Cortex of kidney (tissue), 1 donor: ENCODE results near the gene STXBP3.

ENCODE experiments used
- DNase-seq: peaks from one replicate; lab custom pipeline; 2025; lab: John Stamatoyannopoulos, UW

STXBP3 gene

DNA sequence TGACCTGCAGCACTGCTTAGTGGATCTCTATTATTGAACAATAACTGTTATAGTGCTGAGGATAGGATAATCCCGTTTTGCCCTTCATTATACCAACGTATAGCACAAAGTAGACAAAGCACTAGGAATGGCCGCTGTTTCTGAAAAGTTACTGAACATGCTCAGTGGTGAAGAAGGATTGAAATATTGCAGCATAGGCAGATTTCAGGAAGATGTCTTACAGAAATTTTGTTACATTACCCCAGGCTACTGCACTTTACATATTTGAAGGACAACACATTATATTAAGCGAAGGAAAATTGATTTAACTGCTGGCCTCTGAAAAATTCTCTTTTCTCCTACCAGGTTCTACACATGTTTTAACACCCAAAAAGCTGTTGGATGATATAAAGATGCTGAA lies 62.0 kb downstream of the STXBP3 start:
- DNase-seq = no peak

DNA sequence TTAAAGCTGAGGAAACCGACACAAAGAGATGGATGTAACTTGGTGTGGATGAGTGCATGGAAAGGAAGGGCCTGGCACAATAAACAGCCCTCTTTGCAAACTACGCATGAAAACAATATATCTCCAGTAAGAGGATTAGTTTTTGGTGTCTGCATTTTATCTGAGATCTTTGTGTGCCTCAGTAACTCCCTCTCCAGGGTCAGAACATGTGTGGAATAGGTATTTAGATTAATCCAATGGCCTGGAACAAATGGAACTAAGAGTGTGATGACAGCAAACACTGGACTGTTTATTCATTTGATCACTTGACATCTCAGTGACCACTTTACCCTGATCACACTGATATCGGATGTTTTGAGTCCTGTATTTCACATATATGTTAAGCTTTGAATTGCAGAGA lies 65.1 kb downstream of the STXBP3 start:
- no peak for DNase-seq

DNA sequence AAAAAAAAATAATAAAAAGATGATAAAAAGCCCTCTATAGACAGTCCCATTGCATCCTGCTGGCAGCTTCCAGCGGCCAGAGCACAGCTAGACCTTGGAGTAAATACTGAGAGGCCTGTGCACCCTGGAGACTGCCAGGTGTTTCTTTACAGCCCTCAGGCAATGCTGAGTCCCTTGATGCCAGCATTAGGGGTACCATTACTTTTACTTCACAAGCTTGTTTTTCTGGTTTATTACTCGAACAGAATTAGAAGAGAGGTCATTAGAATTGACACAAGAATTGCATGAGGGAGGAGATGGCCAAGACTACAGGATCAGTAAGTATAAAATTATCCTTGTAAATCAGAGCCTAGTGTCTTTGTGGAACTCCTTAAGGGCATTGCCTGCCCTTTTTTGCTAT lies 66.9 kb downstream of the STXBP3 start:
- no peak for DNase-seq

DNA sequence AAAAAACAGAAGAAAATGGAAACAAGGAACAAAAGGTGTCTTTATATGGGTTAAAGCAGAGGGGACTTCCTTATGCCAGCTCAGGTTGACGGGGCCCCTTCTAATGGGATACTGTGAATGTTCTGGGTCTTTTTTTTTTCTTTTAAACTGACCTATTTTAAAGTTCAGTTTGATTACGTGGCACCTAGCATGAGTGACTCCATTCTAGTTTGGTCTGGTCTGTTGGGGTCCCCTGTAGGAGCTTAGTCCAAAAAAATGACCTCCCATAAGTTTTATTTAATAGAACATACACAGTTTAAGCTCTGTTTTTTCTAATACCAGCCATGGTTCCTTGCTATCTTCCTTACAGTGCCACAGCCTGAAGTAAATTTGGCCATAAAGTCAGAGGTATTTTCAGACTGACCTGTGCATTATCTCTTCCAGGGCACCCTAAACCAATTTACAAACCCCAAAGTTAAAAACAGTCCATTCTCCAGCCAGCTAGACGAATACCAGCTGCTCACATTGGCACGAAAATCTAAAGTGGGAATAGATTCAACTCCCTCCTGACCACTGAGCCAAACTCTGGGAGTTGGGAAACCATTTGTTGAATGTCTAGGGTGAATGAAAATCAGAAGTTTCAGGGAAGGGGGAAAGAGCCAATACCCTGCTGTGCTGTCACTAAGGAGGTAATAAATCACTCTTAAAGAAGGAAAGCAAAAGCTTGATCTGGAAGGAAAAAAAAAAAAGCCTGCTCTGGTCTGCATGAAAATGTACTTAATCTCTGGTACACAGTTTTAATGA lies 68.1 kb downstream of the STXBP3 start:
- no peak for DNase-seq

DNA sequence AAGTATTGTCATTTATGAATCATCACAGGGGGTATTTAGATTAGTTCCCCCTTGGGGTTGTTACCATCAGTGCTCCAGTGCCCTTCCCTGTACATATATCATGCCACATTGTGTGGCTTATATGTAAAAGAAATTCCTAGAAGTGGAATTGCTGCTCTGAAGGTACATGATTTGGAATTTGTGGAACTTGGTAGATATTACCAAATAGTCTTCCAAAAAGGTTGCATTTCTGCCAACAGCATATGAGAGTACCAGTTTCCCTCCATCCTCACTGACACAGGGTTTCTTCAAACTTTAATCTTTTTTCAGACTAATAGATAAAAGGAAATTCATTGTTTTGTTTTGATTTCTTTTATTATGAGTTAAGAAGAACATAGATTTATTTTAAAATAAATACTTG lies 69.1 kb downstream of the STXBP3 start:
- DNase-seq = no peak

DNA sequence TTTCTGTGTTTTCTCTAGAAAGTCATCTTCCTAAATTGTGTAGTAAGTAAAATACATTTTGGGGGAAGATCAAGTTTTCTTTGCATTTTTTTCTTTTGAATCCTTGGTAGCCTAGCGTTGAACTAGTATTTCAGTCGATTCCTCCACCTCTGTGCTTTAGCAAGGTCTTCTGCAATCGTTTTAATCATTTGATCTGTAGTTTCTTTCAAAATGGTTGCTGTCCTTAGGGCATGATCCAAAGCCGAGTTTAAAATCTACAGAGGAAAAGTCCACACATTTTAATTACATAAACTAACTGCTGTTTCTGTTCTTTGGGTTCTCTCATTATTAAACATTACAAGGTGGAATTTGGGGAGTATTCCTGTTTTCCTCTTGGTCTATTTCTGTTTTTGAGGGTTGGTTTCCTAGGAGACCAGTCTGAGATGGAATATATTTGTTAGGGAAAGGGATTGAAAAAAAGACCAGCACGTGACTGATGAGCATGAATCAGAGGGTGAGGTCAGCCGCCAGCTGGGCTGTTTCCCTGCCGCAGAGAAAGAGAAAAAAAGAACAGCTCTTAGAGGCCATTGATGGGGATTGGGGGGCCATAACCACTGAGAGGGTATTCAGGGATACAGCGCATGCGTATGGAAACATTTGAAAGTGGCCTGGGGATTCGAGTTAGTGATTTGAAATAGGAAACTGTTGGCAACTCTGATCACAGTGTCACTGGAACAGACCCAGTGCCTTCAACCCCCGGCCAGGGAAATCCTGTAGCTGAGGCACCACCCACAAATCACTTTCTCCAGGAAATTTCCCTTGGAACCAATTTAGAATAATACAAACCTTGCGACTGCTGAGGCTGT lies 69.8 kb downstream of the STXBP3 start:
- no peak for DNase-seq

DNA sequence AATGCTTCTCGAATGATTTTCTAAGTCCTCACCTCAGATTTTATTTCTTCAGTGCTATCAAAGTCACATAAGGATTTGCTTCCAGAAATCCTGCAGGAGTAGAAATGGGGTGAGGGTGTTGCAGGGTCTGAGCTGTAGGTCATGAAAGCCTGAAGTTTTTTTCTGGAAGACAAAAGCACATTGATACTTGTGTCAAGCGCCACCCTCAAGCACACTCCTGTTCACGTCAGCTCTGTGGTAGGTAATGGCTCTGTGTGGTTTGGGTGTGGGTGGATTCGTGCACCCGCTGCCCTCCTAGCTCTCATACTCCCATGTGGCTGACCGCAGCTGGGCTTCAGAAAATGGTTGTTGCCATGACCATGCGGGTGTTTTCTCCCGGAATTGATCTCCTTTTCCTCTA lies 70.5 kb downstream of the STXBP3 start:
- DNase-seq = no peak

DNA sequence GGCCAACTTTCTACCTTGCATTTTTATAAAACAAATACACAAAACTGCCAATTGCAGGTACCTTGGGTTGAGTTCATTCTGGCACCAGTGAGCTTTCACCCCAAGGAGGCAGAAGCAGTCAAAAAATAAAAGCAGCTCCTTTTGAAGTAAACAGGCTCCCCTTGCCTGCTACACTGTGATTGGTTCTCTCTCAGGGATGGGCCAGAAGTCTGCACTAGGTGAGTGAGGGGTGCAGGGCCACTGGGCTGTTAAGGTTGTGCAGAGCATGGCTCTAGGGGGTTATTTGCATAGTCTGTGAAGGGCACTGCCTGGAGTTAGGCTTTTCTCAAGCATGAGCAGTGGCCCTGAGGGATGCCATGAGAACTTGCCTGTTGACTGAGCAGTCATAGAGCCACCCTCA lies 71.3 kb downstream of the STXBP3 start:
- DNase-seq = no peak

DNA sequence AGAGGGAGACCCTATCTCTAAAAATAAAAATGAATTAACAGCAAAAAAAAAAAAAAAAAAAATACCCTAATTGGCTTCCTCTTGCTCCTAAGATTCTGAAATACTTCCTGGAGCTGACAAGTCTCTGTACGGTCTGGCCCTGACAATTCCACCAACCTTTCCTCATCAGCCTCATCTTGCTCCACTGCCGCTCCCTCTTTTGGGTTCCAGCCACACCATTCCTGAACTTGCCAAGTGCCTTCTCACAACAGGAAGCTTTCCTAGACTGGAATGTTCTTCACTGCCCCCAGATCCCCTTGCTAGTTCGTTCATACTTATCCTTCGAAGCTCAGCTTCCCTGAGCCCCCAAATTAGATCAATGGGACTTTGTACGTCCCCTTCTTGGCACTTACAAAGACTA lies 73.4 kb downstream of the STXBP3 start:
- DNase-seq = no peak

DNA sequence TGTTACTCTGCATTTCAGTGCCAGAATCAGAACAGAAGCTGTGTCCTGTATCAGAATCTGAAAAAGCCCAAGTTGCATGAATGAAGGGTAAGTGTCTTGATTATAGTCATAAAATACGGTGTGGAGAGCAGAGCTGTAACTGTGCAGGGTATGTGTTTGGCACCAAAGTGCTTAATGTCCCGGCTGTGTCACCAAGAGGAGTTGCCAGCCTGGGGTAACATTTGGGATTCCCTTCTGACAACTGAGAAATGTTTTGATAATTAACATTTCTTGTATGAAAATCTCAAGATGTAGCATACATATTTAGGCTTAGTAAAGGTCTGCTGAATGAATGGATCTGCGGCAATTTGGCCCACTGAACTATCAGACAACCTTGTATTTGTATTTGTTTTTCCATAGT lies 77.2 kb downstream of the STXBP3 start:
- no peak for DNase-seq

DNA sequence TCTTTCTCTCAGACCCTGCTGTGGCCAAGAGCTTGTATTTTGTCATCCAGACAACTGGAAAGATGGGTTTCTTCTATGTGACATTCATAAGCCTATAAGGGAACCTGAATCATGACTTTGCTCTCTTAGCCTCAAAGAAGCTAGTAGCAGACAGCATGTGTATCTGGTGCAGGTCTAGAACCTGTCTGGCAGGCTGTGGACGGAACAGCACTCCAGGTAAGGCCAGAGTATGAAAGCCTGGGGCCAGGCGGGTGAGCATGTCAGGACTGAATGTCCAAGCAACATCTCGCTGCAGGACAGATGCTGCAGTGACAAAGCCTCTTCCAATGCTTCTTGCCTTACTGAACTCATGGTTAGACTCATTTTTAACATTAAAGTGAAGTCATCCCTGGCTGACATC lies 77.6 kb downstream of the STXBP3 start:
- DNase-seq = no peak

DNA sequence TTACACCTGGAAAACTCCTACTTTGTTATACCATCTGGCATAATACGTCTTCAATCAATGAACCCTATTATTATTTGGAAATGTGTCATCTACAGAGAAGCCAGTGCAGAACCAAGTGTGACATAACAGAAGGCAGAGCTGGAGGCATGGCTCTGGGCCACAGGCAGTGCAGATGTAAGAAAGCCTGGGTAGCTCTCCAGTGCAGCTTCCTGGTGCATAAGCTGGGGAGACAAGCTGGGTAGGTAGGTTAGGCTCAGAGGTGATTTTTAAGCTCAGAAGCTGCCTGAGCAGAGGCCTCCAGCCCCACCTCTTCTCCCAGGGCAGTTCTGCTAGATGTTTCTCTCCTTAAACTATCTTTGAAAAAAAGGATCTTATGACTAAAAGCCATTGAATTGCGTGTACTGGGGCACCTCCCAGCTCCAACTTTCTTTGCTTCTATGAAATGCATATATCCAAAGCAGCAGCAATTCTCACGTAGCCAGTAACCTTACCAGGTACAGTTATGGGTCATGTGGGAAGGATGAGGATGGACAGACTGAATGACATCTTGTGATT lies 79.7 kb downstream of the STXBP3 start:
- no peak for DNase-seq

DNA sequence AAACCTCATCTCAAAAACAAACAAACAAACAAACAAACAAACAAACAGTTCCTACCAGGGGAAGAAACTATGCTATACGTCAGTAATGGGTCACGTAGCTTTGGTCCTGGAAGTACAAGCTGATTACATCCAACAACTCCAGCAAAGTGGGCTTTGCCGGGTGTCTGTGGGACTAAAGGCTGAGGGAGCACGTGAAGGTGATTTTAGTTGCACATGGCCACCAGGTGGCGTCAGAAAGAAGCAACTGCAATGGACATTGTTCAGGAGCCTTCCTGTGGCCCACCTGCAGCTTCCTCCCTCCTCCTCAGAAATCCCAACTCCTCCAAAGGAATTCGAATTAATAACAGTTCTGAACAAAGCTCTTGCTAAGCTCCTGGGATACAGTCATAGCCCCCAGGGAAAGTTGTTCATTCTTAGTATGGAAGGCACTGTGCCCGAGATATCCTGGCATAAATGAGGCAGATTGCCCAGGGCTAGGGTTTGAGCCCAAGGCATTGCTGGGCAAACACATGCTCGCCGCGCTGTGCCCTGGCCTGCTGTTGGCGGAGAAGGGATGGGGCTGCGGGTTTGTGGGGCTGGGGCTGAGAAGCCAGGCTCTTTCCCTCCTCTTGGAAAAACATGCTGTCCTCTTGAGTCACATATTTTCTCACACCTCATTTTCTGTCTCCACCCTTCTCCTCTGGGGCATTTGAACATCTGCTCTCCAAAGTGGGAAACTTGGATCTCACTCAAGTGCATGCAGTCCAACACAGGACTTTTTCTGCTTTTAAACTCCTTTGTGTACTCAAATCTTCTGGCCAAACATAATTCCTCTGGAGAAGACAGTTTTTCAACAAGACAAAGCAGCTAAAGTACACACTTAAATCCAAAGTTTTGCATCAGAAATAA lies 81.8 kb downstream of the STXBP3 start:
- DNase-seq = no peak

DNA sequence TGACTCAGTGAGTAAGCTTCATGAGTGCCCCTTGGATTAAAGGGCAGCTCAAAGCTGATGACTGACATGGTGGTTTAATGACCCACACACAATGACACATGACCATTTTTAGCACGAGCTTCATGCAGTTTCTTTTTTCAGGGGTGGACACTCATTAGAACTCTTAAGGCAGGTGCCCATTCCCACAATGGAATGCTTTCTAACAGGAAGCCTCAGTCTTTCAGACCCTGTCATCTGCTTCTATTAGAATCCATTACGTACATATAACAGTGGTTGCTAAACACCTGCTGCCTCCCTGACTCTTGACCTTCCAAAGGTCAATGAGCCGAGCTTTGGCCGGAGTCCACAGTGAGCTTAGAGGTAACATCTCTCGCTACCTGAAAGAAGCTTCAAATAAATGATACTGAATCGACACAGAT lies 83.0 kb downstream of the STXBP3 start:
- no peak for DNase-seq

DNA sequence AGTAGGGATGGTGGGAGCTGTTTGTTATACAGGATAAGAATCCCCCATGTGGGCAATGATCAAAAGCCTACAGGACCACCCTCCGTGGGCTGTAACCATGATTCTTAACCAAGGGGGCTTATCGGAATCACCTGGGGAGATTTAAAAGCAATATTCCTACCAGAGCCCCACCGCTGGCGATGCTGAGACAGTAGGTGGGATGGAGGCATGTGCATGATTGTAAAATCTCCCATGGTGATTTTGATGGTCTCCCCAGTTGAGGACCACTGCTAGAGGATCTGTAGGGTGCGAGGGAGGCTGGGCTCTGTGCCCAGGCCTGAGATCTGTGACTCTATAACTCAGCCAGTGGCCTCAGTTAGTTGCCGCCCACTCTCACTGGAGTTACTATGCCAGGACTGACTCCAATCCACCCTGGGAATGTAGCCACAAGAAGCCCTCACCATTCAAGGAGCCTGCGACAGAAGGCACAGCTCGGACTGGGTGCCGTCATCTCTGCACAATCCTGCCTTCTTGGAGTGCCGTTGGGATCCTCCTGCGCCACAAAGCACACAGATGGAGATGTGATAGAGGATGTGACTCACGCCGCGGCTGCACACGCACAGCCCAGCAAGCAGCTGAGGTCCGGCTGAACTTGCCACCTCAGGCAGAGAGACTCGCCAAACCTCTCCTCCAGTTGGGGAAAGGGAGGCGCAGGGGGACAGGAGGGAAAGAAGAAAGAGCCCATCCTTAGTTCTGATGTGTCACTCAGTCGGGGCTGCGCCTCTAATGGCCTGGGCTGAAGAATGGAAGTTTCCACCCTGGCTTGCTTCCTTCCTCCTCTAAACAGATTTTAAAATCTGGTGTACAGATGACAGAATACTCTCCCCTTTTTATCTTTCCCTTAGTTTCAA lies 83.9 kb downstream of the STXBP3 start:
- DNase-seq = no peak

DNA sequence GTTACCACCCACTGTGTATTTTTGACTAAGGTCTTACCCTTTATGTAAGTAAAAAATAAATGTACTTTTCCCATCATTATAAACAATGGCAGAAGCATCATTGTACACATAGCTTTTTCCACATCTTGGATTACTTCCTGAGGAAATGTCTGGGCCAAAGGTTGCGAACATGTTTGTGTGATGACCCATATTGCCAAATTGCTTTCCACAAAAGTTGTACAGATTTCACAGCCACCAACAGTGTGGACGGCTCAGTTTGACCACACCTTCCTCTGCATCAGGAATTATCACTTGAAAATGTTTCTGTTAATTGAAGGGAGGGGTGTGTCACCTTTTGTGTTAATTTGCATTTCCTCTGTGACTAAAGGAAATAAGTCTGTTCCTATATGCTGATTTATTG lies 84.8 kb downstream of the STXBP3 start:
- no peak for DNase-seq

DNA sequence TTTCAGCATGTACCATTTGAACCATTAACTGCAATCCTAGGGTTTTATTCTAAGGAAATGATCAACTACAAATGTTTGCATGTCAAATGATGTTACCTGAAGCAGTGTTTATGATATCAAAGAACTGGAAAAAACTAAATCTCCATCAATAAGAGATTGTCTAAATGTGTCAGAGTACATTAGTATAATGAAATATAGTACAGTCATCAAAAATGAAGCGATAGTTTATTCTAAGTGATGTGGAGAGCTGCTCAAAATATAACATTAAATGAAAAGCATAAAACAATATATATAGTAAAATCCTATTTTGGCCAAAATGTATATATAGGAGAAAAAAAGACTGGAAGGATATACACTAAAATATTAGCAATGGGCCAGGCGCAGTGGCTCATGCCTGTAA lies 86.5 kb downstream of the STXBP3 start:
- no peak for DNase-seq

DNA sequence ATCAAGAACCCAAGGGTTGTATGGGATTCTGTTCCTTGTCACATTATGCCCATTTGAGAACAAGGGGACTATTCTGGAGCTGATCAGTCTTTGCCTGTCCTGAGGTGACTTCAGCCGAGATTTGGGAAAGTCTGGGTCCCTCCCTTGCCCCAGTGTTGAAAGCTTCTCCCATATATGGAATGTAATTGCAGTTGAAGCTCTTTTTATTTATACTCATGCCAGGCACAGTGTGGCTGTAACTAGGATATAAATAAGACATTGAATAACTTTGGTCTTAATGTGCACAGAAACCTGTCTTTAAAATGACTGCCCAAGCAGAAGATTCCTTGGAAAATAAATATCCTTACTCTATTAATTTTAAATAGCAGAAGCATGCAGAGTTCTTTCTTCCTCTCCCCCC lies 95.2 kb downstream of the STXBP3 start:
- DNase-seq = no peak

DNA sequence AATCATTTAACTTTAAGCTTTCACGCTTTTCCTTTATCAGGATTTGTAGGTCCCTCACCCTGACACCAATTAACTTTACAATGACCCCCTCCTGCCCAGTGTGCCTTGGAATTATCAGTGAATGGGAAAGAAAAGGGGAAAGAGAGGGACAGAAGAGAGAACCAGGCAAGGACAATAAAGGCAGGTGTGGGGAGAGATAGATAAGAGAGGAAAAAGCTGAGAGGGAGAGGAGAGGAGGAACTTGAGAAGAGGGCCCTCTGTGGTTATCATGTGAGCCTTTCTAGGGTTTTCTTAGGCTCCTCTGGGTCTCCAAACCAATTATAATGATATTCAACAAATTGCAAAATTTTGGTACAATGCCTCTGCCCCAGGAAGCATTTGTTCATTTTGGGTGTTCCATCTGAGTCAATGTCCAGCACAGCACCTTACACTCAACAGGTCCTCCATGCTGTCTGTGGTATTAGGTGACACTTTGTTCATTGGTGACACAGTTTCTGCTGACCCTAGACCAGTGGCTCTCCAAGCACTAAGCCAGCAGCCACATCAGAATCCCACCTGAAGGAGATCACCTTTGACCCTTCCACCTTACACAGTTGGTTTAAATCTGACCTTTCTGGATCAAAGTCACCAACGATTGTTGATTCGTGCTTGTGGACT lies 96.2 kb downstream of the STXBP3 start:
- no peak for DNase-seq

DNA sequence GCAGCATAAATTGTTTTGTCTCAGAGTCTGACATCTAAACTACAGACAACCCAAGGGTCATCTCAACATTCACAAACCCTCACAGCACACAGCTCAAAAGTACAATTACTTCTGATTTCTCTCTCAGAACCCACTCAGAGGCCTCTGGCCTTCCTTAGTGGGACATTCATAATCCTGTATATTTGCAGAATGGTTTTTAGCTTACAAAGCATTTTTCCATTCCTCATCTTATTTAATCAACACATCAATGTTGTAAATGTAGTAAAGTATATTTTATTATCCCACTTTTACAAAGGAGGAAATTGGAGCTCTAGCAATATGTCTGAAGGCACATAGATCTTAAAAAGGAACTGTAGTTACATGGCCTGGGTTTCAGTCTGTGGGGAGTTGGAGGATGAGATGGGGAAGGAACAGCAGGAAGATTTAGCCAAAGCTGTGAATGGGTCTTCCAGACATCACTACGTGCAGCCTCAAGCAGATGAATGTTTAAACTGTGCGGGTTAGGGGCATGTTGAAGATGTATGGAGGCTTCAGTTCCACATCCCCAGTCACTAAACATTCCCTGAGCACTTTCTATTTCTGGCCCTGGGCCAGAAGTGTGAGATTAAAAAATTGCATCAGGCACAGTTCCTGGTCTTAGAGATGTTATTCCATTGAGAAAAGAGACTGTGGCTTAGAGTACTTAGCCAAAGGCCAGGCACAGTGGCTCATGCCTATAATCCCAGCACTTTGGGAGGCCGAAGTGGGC lies 97.1 kb downstream of the STXBP3 start:
- DNase-seq = no peak
